HG03108 (cell line): ENCODE results near the gene LRP1B.

Source experiments
- ATAC-seq: cut with Tn5 transposase; IDR thresholded peaks from one replicate; pipeline ENCODE4 v1.9.1; 2021; ENCODE audit warnings: moderate library complexity; ENCODE audit not compliant: unreplicated experiment

The LRP1B gene

GRCh38 chr2:141605163-141605562 is 525.7 kb downstream of the LRP1B start:
- no peak for ATAC-seq

GRCh38 chr2:141601511-141602152 is 529.2 kb downstream of the LRP1B start:
- no peak for ATAC-seq

DNA sequence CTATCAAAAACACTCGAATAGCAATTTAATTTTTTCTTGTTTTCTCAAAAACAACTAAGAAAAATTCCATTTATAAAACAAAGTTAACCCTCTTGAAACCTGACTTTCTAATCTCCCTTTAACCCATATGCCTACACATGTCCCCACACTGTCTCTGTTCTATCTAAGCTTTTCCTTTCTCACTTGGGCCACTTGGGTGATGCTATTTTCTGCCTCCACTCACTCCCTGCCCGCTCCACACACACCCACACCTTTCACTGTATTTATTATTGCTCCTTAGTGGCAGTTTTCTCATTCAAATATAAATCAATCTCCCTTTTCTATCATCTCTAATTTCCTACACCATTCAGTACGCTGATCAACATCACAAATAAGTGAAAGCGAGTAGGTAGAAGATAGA is 531.1 kb downstream of the LRP1B start:
- no peak for ATAC-seq

DNA sequence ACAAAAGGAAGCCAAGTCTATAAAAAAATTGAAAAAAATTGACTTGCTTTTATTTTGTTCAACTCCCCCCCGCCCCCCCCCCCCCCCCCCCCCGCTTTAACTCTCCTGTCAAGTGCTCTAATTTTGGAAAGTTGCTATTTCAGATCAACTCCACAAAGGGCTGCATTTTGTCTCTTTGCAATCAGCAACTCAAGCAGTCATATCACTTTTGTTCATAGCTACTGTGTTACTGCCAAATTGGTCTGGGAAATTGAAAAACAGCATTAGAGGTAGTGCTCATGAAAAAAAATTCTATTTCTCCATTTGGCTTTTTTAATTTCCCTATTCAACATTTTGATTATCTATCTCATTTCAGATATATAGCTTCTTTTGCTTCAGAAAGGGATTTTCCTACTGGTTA is 531.8 kb downstream of the LRP1B start:
- ATAC-seq = no peak

DNA sequence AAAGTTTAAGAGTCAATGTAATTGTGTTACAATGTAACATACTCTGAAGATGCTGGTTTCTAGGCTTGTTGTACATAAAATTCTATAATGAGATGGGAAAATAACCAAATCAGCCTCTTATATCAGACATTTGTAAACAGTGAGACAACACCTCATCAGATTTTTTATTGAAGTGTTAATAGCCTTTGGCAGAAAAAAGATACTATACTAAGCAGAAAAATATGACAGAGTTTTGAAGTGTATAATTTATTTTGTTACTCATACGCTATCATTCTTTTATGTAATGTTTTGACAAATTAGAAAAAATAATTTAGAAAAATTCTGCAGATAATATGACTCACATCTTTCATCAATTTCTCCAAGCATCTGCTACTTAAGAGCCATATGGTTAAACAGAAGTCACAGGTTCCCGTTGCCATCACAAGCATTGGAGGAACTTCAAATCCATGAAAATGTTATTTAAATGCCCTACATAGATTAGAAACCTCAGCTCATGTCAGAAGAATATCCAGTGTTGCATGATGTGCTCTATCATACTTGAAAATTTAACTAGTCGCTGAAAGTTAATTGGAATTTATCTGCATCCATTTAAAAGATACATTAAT is 535.4 kb downstream of the LRP1B start:
- no peak for ATAC-seq

GRCh38 chr2:141591787-141592186 is 539.0 kb downstream of the LRP1B start:
- no peak for ATAC-seq

DNA sequence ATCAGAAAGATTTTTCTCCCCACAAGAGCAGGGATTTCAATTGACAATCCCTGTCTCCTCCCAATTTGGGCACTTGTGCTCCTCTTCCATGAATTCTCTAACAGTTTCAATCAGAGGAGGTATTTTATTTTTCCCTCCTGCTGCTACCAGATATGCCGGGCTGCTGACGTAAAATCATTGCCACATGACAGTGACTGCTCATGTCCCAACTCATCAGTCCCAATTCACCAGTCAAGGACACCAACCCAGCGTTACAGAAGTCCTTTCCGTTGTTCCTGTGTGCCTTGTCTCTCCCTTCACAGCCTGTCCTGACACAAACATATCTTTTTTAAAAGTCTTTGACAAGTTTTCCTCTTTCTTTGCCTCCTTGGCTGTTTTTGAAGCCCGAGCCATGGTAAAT is 540.2 kb downstream of the LRP1B start:
- ATAC-seq = no peak

GRCh38 chr2:141589314-141589713 is 541.5 kb downstream of the LRP1B start:
- ATAC-seq = no peak

- ATAC-seq = no peak
Measured at GRCh38 chr2:141586985-141587384, 543.8 kb downstream of the LRP1B start.

DNA sequence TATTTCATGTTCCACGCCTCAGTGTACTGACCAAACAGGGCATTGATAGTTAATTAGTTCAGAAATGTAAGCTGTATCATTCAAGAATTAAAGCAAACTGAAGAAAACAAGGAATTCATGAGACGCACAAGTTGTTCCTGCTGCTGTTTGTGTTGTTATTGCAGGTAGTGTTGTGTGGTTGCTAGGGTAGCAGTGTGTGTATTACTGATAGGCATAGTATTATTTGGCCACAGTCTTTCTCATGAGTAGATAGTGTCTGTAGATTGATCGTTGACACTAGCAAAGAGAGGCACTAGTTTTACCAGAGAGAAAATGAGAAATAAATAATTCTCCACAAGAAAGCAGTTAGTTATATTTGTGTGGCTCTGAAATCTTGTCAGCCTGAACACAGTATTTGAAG is 548.6 kb downstream of the LRP1B start:
- ATAC-seq = no peak

GRCh38 chr2:141579071-141579470 is 551.7 kb downstream of the LRP1B start:
- no peak for ATAC-seq

GRCh38 chr2:141570474-141571131 is 560.2 kb downstream of the LRP1B start:
- no peak for ATAC-seq

DNA sequence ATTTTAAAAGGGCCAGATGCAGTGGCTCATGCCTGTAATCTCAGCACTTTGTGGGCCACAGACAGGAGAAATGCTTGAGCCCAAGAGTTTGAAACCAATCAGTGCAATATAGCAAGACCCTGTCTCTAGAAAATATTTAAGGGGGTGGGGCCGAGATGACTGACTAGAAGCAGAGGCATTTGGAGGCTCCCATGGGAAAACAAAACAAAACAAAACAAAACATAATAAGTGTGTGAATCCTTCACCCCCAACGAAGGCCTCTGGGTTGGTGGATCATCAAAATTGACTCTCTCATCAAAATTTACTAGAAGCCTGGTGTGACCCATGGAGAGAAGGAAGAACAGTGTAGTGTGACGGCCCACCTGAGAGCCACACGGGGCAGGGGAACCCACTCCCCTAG is 560.9 kb downstream of the LRP1B start:
- no peak for ATAC-seq

- ATAC-seq = no peak
Measured at GRCh38 chr2:141565597-141565996, 565.2 kb downstream of the LRP1B start.

DNA sequence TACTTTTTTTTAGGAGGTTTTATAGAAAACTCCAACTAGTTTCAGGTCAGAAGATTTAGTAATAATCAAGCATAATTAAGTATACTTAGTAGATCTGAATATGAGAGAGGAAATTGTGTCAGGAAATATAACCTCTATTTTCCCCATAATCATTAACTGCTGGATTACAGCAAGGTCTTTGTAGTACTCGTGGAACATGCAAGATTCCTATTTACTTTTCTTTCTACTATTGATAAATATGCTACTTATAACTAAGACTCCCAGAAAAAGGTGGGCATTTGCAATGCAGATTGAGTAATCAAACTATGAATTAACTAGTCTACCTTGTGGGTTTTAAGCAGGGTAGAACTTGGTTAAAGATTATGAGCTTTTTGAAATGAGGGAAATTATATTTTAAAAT is 570.1 kb downstream of the LRP1B start:
- no peak for ATAC-seq

DNA sequence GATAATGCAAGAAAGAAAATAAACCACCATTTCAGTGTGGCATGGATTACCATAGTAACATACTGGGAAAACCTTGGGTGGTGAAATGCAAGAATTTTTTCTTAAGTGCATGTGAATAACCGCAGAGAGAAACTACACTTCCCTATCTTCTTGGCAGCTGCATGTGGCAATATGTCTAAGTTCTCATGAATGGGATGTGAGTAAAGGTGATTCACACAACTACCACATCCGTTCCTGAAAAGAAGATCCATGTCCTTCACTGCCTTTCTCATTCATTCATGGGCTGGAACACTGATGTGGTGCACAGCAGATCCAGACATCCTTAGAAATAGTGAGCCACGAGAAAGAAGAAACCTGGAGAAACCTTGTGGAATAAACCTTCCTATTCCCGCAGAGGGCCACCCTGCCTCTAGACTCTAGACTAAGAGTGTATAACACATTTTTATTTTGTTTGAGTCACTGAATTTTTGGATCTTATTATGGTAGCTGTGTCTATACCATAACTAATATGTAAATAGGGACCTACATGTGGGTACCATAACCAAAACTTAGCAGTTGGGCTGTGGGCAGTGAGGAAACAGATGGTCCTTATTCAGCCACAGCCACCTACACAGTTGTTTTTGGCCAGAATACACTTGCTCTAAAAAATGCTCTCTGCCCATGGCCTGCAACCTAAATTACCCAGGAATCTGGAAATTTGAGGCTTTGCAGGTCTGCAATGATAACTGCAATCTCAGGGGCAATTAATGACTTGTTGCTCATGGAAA is 573.3 kb downstream of the LRP1B start:
- ATAC-seq = no peak

GRCh38 chr2:141555876-141556470 is 574.8 kb downstream of the LRP1B start:
- no peak for ATAC-seq

GRCh38 chr2:141554810-141555209 is 576.0 kb downstream of the LRP1B start:
- peak; percentile 58 for ATAC-seq

- ATAC-seq = peak; percentile 66
Measured at GRCh38 chr2:141534666-141535362, 596.0 kb downstream of the LRP1B start.

DNA sequence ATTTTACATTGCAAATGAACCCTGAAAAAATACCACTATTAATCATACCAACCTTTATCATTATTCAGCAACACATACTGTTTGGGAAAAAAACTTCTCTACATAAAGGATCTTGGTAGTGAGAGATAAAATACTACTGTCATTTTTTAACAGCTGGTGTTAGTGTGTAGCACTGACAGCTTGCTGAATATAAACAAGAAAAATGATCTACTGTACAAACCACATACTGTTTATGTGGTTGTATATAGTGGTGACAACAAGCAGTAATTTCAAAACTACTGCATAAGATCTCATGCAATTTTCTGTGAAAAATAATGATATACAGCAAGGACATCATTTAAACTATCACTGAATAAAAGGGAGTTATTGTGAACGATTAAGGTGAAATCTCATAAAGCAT is 601.2 kb downstream of the LRP1B start:
- no peak for ATAC-seq

DNA sequence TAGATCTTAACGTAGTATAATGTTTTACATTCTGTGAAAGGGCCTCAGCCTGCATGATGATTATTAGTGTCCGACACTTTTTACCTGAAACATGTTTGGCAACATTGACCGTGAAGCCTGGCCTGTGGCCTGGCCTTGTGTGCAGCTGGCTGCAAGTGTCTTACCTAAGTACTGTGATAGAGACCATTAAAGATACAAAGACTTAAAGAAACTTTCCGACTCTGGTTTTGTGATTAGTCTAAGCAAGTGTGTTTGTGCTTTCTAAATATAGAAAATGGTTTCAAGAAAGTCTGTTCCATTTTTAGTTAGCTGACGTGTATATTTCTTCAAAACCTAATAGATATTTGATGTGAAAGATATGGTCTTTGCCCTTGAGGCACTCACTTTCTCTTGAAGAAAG is 601.8 kb downstream of the LRP1B start:
- ATAC-seq = no peak
